Loucy (cell line): ENCODE measurements around the gene OR2M2.

Experiments used
- H2AFZ ChIP-seq: fragments of 200-600 bp; sonication (generic); 2 replicates; pipeline ENCODE4 v1.6.0; 2016; ENCODE audit warnings: antibody characterized with exemption, mild to moderate bottlenecking, low read length, moderate library complexity
- H3F3A ChIP-seq: fragments of 200-600 bp; 2 replicates; pipeline ENCODE4 v1.6.0; 2016; ENCODE audit warnings: antibody characterized with exemption, low read depth, mild to moderate bottlenecking
- H3K27me3 ChIP-seq: fragments of 200-600 bp; sonication (generic); 2 replicates; pipeline ENCODE4 v1.6.1; 2014; ENCODE audit warnings: low read length, mild to moderate bottlenecking; ENCODE audit not compliant: insufficient read depth, poor library complexity, severe bottlenecking
- H3K36me3 ChIP-seq: fragments of 200-600 bp; sonication (generic); 2 replicates; pipeline ENCODE4 v1.6.1; 2016; ENCODE audit warnings: low read length; ENCODE audit not compliant: insufficient read depth
- H3K4me1 ChIP-seq: fragments of 200-600 bp; sonication (generic); 2 replicates; pipeline ENCODE4 v1.5.1; 2014; ENCODE audit warnings: low read length, mild to moderate bottlenecking; ENCODE audit not compliant: insufficient read depth, poor library complexity, severe bottlenecking
- H3K4me2 ChIP-seq: fragments of 200-600 bp; sonication (generic); 2 replicates; pipeline ENCODE4 v1.6.0; 2014; ENCODE audit warnings: antibody characterized with exemption, low read length, low read depth, mild to moderate bottlenecking; ENCODE audit not compliant: poor library complexity, severe bottlenecking
- H3K4me3 ChIP-seq: fragments of 200-600 bp; sonication (generic); 2 replicates; pipeline ENCODE4 v1.5.1; 2014; ENCODE audit warnings: low read length, mild to moderate bottlenecking, mixed read lengths; ENCODE audit not compliant: poor library complexity, severe bottlenecking
- H3K79me2 ChIP-seq: fragments of 200-600 bp; sonication (generic); 2 replicates; pipeline ENCODE4 v1.6.1; 2014; ENCODE audit warnings: low read length; ENCODE audit not compliant: insufficient read depth
- H3K9ac ChIP-seq: fragments of 200-600 bp; sonication (generic); 2 replicates; pipeline ENCODE4 v1.6.0; 2014; ENCODE audit warnings: mild to moderate bottlenecking, low read depth, low read length, moderate library complexity; ENCODE audit not compliant: poor library complexity, severe bottlenecking
- H3K9me2 ChIP-seq: fragments of 200-600 bp; sonication (generic); replicated peaks from 2 replicates; pipeline ENCODE4 v1.6.1; 2016; ENCODE audit warnings: low read depth, low read length, mixed read lengths
- H3K9me3 ChIP-seq: fragments of 200-600 bp; sonication (generic); 2 replicates; pipeline ENCODE4 v1.6.1; 2014; ENCODE audit warnings: mild to moderate bottlenecking, antibody characterized with exemption, low read length, low read depth; ENCODE audit not compliant: insufficient read depth
- H4K20me1 ChIP-seq: fragments of 200-600 bp; sonication (generic); 2 replicates; pipeline ENCODE4 v1.6.0; 2014; ENCODE audit warnings: antibody characterized with exemption, low read length, mild to moderate bottlenecking; ENCODE audit not compliant: insufficient read depth, poor library complexity, severe bottlenecking
- EZH2phosphoT487 ChIP-seq: fragments of 200-600 bp; IDR thresholded peaks from 2 replicates; pipeline ENCODE4 v1.6.1; 2018; ENCODE audit warnings: antibody characterized with exemption, mild to moderate bottlenecking, moderate library complexity, borderline replicate concordance
- TF ChIP-seq, protein P1 (sequence below): fragments of 200-600 bp; sonication (generic); conservative IDR thresholded peaks from 2 replicates; pipeline ENCODE4 v1.5.1; 2014; ENCODE audit warnings: mild to moderate bottlenecking, antibody characterized with exemption, low read length

OR2M2 gene

DNA sequence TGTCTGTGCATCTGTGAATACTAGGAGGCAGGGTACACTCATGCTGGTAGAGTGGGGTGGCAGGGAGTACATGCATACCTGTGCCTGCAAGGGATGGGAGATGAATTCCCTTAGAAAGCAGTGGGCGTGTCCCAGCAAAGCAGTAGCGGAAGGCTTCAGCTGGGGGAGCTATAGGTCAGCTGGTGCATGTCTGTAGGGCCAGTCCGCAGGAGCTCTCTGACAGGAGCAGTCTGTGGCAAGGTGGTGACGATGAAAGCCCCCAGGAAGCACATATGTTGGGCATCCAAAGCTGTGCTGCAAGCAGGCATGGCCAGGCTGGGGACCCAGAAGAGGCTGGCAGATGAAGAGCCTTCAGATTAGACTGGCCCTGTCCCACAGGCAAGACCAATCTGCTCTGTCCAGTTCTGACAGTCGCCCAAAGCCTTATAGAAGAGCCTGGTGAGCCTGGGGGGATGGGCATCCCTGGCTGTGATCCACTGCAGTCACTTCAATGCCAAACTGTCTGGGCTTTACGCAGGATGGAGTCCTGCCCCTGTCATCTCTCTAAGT is 54.8 kb downstream of the OR2M2 start:
- Histone ChIP-seq H3K9me3 (no peaks in the 10 kb centered on the region; the same call in 1 of the 2 replicates), H3F3A (no peaks in the 10 kb centered on the region), H3K9me2 (no peaks in the 10 kb centered on the region), H4K20me1 (no peaks in the 10 kb centered on the region), H3K79me2 (no peaks in the 10 kb centered on the region), H3K36me3 (no peaks in the 10 kb centered on the region), H3K9ac (no peak overlapping the region), H3K4me2 (no peak overlapping the region), H3K4me1 (no peaks in the 10 kb centered on the region), H3K27me3 (no peaks in the 10 kb centered on the region), H3K4me3 (no peak overlapping the region), H2AFZ (no peak overlapping the region)
- TF ChIP-seq EZH2phosphoT487: no peak
- TF ChIP-seq, protein P1, sequence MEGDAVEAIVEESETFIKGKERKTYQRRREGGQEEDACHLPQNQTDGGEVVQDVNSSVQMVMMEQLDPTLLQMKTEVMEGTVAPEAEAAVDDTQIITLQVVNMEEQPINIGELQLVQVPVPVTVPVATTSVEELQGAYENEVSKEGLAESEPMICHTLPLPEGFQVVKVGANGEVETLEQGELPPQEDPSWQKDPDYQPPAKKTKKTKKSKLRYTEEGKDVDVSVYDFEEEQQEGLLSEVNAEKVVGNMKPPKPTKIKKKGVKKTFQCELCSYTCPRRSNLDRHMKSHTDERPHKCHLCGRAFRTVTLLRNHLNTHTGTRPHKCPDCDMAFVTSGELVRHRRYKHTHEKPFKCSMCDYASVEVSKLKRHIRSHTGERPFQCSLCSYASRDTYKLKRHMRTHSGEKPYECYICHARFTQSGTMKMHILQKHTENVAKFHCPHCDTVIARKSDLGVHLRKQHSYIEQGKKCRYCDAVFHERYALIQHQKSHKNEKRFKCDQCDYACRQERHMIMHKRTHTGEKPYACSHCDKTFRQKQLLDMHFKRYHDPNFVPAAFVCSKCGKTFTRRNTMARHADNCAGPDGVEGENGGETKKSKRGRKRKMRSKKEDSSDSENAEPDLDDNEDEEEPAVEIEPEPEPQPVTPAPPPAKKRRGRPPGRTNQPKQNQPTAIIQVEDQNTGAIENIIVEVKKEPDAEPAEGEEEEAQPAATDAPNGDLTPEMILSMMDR: no peak
